Thoracic aorta (tissue), 2 donors: ENCODE results near the gene GPR85. TPM values are rescaled to one million over a fixed set of nuclear protein-coding genes. Genes with fewer than 3 reads are reported as not detected.

Source experiments
- ATAC-seq: fragments of 150-250 bp; one replicate; pipeline ENCODE4 v1.8.0; 2017; ENCODE audit warnings: low read depth; ENCODE audit not compliant: insufficient number of reproducible peaks, low FRiP score
- DNase-seq: peaks from one replicate; pipeline ENCODE4 v3.0.0-alpha.2; 2020; ENCODE audit warnings: low spot score
- H3K27ac ChIP-seq, 2 donors: fragments of 200-600 bp; sonication (generic); 1 replicate in 1 of 2; 2 replicates in 1 of 2; pipeline ENCODE4 v1.5.1; 2016; ENCODE audit warnings: mild to moderate bottlenecking in 2 of 2, moderate library complexity in 2 of 2
- H3K27me3 ChIP-seq: fragments of 200-600 bp; sonication (generic); replicated peaks from 2 replicates; pipeline ENCODE4 v1.6.0; 2016; ENCODE audit warnings: mild to moderate bottlenecking; ENCODE audit not compliant: insufficient read depth
- H3K36me3 ChIP-seq: fragments of 200-600 bp; sonication (generic); one replicate; pipeline ENCODE4 v1.5.1; 2016
- H3K4me1 ChIP-seq, 2 donors: fragments of 200-600 bp; sonication (generic); 1 replicate in 1 of 2; 2 replicates in 1 of 2; pipeline versions ENCODE4 v1.5.1 to v1.6.0; 2016; ENCODE audit warnings: low read depth in 2 of 2, mild to moderate bottlenecking in 1 of 2; ENCODE audit not compliant: control insufficient read depth in 1 of 2
- H3K4me3 ChIP-seq: fragments of 200-600 bp; sonication (generic); 2 replicates; pipeline ENCODE4 v1.5.1; 2016; ENCODE audit warnings: mild to moderate bottlenecking
- H3K9me3 ChIP-seq: fragments of 200-600 bp; sonication (generic); 2 replicates; pipeline ENCODE4 v1.5.1; 2016
- total RNA-seq, 2 donors: library from RNA; depleted of rRNA; stranded (reverse); fragments of >200 nt; gene quantifications; one replicate each; pipeline versions ENCODE4 v1.1.0 to v1.2.3, GENCODE V29; 2016
- TF ChIP-seq, protein P1 (sequence below): fragments of 200-600 bp; sonication (generic); IDR thresholded peaks from one replicate; pipeline ENCODE4 v1.5.1; 2019; ENCODE audit warnings: antibody characterized with exemption

GPR85 gene
- total RNA-seq, 2 donors from 2014 or later, result 0.68 to 1.3 TPM

DNA sequence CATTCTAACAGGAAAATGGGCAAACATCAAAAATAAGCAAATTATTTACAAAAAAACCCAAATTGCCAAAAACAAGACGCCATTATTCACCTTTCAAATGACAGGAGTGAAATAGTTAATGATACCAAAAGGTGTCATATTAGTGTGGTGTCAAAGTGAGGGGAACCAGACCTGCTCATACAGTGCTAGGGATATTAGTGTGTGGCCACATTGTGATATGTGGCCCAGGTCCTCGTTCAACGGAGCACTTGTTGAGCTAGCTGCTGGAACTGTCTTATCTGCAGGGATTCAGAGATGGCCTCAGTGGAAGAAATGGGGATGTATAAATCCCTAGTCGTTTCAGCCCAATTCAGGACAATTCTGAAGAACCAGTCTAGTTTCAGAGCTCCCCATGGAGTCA is 41.2 kb downstream of the GPR85 start:
- DNase-seq (no peak), ATAC-seq (no peak)
- H3K4me1 ChIP-seq, result no peaks in the 10 kb centered on the region
- TF ChIP-seq, protein P1, sequence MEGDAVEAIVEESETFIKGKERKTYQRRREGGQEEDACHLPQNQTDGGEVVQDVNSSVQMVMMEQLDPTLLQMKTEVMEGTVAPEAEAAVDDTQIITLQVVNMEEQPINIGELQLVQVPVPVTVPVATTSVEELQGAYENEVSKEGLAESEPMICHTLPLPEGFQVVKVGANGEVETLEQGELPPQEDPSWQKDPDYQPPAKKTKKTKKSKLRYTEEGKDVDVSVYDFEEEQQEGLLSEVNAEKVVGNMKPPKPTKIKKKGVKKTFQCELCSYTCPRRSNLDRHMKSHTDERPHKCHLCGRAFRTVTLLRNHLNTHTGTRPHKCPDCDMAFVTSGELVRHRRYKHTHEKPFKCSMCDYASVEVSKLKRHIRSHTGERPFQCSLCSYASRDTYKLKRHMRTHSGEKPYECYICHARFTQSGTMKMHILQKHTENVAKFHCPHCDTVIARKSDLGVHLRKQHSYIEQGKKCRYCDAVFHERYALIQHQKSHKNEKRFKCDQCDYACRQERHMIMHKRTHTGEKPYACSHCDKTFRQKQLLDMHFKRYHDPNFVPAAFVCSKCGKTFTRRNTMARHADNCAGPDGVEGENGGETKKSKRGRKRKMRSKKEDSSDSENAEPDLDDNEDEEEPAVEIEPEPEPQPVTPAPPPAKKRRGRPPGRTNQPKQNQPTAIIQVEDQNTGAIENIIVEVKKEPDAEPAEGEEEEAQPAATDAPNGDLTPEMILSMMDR, result no peak
- peaks cover 3% of the 10 kb centered on the region for H3K9me3 ChIP-seq
- no peak overlapping the region for H3K4me3 ChIP-seq
- H3K36me3 ChIP-seq, result no peaks in the 10 kb centered on the region
- no peak overlapping the region for H3K27ac ChIP-seq
- no peaks in the 10 kb centered on the region for H3K27me3 ChIP-seq

DNA sequence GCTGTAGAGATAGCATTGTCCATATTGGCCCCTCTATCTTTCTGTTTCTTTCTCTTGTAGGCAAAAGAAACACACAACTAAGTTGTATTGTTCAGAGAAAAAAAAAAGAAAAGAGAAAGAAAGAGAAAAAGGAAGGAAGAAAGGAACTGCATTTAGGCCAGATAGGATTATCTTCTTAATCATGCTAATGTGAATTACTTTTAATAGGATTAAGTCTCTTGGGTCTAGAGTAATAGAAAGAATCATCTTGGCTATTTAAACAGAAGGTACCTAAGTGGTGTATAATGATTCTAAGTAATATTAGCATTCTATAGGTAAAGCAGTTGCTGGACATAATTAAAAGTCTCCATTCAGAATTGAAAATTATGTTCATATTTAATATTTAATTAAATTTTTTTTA is 42.2 kb downstream of the GPR85 start:
- no peaks in the 10 kb centered on the region for H3K4me1 ChIP-seq
- H3K9me3 ChIP-seq, result no peaks in the 10 kb centered on the region
- DNase-seq, result no peak
- TF ChIP-seq, protein P1, result no peak
- H3K4me3 ChIP-seq, result no peak overlapping the region
- H3K27ac ChIP-seq, result no peak overlapping the region
- H3K27me3 ChIP-seq, result no peaks in the 10 kb centered on the region
- H3K36me3 ChIP-seq, result no peaks in the 10 kb centered on the region
- no peak for ATAC-seq

DNA sequence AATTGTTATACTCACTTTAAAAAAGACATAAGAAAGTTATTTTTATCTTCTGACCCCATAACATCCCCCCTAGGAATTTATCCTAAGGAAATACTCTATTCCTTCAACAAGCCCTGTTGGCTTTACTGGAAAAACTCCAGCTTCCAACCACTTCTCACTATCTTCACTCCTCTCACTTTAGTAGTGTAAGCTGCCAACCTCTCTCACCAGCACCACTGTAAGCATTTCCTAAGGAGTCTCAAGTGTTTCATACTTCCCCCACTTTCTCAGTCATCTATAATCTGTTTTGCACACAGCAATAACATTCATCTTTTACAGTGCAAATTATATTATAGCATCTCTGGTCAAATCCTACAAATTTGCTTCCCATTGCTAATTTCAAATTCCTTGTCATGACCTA is 45.8 kb downstream of the GPR85 start:
- no peaks in the 10 kb centered on the region for H3K27me3 ChIP-seq
- no peak overlapping the region for H3K4me3 ChIP-seq
- DNase-seq (no peak), ATAC-seq (no peak)
- H3K36me3 ChIP-seq, result no peaks in the 10 kb centered on the region
- TF ChIP-seq, protein P1, result no peak
- H3K9me3 ChIP-seq, result no peaks in the 10 kb centered on the region
- H3K4me1 ChIP-seq, result no peaks in the 10 kb centered on the region
- no peak overlapping the region for H3K27ac ChIP-seq

DNA sequence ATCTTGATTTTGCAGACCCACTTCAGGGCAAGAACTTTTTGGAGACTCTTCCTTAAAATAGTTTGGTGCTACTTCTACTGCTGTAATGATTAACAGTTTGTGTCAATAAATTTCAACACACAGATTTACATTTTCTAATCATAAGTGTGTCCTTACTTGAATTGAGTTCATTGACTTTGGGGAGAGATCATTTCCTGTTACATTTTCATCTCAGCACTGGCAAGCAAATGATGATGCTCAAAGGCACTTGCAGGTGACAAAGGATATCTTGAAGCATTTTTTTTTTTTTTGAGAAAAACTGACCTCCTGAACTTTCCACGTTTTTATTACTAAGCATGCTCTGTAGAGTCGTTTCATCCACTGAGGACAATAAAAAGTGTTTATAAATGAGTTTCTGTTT is 52.7 kb downstream of the GPR85 start:
- ATAC-seq (no peak), DNase-seq (no peak)
- Histone ChIP-seq H3K27me3 (no peaks in the 10 kb centered on the region), H3K27ac (no peak overlapping the region), H3K4me1 (no peaks in the 10 kb centered on the region), H3K4me3 (no peak overlapping the region), H3K9me3 (no peaks in the 10 kb centered on the region), H3K36me3 (no peaks in the 10 kb centered on the region)
- TF ChIP-seq, protein P1, result no peak

Other genes with a start within 250 kb of the GPR85 start
- gene SMIM30, start 31.7 kb upstream of the GPR85 start, total RNA-seq, result 10 to 100 TPM; 23.7 to 36.5 TPM